HT1080 (cell line): ENCODE results near the gene ZNF205. TPM values are rescaled to one million over a fixed set of nuclear protein-coding genes. Genes with fewer than 3 reads are reported as not detected.
A peak's percentile ranks its signal among the peaks of the same experiment; 100 is the strongest.
"Not testable (repeated sequence)": the region's sequence is repeated elsewhere in the genome, so short reads cannot be mapped to it uniquely, and the experiment has no call there.

Experiments
- DNase-seq: peaks from one replicate; pipeline ENCODE4 v3.0.0-alpha.2; 2015; ENCODE audit warnings: low read depth
- polyA plus RNA-seq, 2 experiments: library from polyadenylated mRNA; depleted of rRNA; stranded (reverse); fragments of >200 nt; gene quantifications; 2 replicates each; pipeline ENCODE4 v1.2.3, GENCODE V29; 2015
- total RNA-seq: library from RNA; depleted of rRNA; stranded (reverse); fragments of >200 nt; shearing (Covaris generic); gene quantifications from 2 replicates; pipeline ENCODE4 v1.2.3, GENCODE V29; 2014; rRNA removed

The ZNF205 gene
- 15.3 and 16.6 TPM in 2 replicates for total RNA-seq
- 10.6 and 10.9 TPM in 2 replicates for polyA plus RNA-seq (2015; cell fraction: cytosol; rRNA removed)
- 11.1 and 14.4 TPM in 2 replicates for polyA plus RNA-seq (2015; cell fraction: nucleus; rRNA removed)

- peak; percentile 75 for DNase-seq
These were observed at the start of gene ZNF205 for GRCh38 chr16:3112058-3112880. Gene ZNF205 (plus strand): TSS chr16:3112586. CDS start chr16:3113431, 845 bp downstream.

- DNase-seq = no peak
These were observed 48.6 kb upstream of the ZNF205 start for GRCh38 chr16:3063625-3064386.

DNA sequence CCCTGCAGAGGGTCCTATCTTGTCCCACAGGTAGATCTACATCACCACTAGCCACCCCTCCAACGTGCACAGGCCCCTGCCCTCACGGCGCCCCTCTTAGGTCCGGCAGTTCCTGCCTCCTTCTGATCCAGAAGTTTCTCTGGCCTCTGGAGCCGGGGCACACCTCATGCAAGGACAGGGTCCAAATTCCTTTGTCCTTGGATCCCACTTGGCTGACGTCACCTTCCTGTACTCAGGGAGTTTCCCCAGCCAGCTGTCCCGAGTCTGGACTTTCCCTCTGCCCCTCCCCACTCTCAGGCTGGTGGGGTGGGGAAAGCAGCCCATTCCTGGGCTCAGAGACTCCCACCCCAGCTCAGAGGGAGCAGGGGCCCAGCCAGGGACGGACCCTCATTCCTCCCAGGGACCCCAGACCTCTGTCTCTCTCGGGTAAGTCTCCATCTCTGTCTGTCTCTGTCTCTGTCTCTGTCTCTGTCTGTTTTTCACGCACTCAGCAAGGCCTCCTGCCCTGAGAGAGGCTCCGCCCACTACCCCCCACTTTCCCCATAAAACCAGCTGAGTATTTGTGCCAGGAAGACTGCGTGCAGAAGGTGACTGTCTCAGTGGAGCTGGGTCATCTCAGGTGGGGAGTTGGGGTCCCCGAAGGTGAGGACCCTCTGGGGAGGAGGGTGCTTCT lies 47.2 kb upstream of the ZNF205 start, which contains the start of gene IL32:
IL32 (plus strand) TSS at position 572 of the 673 bp plus-strand sequence. CDS start 172 bp downstream, outside the sequence.
- DNase-seq = peak; percentile 37

- DNase-seq = no peak
These were observed 46.5 kb upstream of the ZNF205 start for GRCh38 chr16:3065742-3066439.

- no peak for DNase-seq
These were observed 46.0 kb upstream of the ZNF205 start for GRCh38 chr16:3066440-3066748.

GRCh38 chr16:3068487-3068886 lies 43.9 kb upstream of the ZNF205 start:
- no peak for DNase-seq

- not testable (repeated sequence) for DNase-seq
These were observed 43.2 kb upstream of the ZNF205 start for GRCh38 chr16:3069146-3069545.

GRCh38 chr16:3070608-3071111 lies 41.7 kb upstream of the ZNF205 start:
- no peak for DNase-seq

- no peak for DNase-seq
These were observed 40.7 kb upstream of the ZNF205 start for GRCh38 chr16:3071655-3072054.

DNA sequence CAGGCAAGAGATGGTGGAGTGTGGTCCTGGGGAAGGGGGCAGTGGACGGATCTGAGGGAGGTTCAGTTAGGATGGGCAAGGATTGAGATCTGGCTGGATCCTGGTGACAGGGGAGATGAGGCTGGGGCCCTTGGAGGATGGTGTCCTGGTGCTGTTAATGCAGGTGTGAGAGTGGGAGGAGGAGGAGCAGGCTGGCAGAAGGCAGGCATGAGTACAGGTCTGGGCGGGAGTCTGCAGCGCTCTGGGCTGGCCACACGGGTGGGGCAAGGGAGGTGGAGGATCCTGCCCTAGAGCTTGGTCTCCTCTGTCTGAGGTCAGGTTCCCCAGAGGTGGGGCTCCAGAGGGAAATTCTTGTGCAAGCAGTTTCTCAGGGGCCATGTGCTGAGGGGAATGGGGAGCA lies 40.2 kb upstream of the ZNF205 start:
- not testable (repeated sequence) for DNase-seq

DNA sequence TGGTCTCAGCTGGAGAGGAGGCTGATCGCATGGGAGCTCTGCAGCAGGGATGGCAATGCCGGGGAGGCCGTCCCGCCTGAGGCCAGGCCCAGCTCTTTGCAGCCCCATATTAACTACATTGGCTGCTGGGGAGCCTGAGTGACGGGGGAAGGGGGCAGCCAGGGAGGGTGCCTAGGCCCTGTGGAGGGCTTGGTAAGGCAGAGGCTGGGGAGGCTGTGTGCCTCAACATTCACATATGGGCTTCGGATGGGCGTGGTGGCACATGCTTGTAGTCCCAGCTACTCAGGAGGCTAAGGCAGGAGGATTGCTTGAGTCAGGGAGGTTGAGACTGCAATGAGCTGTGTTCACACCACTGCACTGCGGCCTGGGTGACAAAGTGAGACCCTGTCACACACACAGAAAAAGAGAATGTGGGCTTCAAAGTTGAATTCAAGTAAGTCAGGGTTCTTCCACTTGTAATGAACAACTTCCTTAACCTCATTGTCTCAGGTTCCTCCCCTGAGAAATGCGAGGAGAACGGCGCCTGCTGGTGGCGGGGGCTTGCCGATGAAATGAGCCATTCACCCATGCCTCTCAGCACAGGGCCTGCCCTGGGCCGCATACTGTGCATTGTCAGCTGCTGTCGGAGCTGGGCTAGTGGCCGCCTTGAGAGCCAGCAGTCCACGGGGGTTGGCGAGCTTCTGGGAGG lies 39.7 kb upstream of the ZNF205 start:
- DNase-seq = not testable (repeated sequence)

DNA sequence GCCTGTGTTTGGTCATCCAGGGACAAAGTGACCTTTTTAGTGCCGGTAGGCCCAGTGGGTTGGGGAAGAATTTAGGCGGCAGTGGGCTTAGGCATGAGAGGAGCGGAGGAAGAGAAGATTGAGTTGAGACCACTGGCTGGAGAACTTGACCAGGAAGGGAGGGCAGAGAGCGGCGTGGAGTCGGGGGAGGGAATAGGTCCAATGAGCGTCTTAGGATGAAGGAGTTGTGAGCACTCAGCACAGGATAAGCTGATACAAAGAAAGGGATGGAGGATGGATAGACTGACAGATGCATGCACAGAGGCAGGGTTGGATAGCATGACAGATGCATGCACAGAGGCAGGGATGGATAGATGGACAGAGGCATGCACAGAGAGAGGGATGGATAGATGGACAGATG lies 38.9 kb upstream of the ZNF205 start:
- DNase-seq = no peak

GRCh38 chr16:3074860-3075522 lies 37.4 kb upstream of the ZNF205 start:
- DNase-seq = no peak

DNA sequence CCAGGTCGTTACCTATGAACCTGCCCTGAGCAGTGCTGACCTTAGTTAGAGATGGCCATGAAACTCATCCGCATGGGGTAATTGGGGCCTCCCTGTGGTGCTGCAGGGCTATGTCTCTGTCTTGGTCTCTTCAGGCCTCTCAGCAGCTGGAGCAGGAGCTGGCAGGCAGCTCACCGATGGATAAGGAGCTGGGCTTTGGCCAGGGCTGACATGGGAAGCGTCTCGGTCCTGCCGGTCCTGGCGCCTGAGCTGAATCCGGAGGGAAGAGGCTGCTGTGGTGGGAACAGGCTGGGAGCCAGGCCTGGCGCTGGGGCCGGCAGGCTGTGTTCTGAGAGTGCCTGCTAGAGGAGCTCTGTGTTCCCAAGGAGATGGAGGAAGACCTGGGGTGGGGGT lies 36.9 kb upstream of the ZNF205 start:
- DNase-seq = no peak

DNA sequence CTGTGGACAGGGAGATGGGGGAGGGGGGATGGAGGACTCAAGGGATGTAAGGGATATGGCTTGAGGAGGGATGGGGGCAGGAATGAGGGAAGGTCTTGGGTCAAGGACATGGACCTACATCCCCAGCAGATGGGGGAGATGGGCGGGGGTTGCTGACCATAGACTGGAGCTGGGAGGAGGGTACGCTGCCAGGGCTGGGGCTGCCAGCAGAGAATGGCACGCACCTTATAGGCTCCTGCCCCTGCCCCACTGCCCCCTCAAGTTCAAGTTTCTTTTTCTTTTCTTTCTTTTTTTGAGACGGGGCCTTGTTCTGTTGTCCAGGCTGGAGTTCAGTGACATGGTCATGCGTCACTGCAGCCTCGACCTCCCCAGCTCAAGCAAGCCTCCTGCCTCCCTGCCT lies 36.4 kb upstream of the ZNF205 start:
- DNase-seq = not testable (repeated sequence)

DNA sequence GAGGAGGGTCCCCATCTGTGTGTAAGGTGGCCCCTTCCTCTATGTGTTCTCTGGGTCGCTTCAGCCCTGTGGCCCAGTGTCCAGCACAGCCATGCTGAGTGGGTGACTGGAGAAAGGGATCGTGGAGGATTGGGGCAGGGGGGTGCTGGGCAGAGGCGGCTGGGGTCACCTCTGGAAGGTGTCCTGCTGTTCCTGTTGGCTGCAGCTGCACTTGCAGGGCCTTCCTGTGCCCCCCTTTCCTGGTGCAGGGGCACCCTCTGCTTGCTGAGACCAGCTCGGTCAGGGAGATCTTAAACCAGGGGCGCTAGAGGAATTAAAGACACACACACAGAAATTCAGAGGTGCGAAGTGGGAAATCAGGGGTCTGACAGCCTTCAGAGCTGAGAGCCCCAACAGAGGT lies 35.8 kb upstream of the ZNF205 start:
- DNase-seq = no peak

- DNase-seq = no peak
These were observed 32.4 kb upstream of the ZNF205 start for GRCh38 chr16:3080024-3080423.

DNA sequence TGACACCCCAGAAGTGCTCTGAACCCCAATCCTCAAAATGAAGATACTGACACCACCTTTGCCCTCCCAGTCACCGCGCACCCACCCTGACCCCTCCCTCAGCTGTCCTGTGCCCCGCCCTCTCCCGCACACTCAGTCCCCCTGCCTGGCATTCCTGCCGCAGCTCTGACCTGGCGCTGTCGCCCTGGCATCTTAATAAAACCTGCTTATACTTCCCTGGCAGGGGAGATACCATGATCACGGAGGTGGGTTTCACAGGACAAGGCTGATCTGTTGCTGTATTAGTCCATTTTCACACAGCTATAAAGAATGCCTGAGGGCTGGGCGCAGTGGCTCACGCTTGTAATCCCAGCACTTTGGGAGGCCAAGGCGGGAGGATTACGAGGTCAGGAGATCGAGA lies 30.4 kb upstream of the ZNF205 start:
- DNase-seq = not testable (repeated sequence)

GRCh38 chr16:3083408-3083807 lies 29.0 kb upstream of the ZNF205 start:
- not testable (repeated sequence) for DNase-seq

- DNase-seq = no peak
These were observed 27.9 kb upstream of the ZNF205 start for GRCh38 chr16:3084491-3084890.
